K562 (cell line): ENCODE results near the gene TSHR.

Source experiments
- NFIC ChIP-seq: fragments of 450-650 bp; IDR thresholded peaks from 2 replicates; pipeline ENCODE4 v1.6.1; 2017; ENCODE audit warnings: mild to moderate bottlenecking, inconsistent platforms
- TAF1 ChIP-seq: IDR thresholded peaks from 2 replicates; pipeline ENCODE4 v1.6.1; 2011; ENCODE audit warnings: mild to moderate bottlenecking, low read length, moderate library complexity; ENCODE audit not compliant: insufficient read depth, control insufficient read depth, severe bottlenecking; ENCODE audit errors: extremely low read depth

- TF ChIP-seq TAF1 (no peak), NFIC (no peak)
Measured at GRCh38 chr14:81165188-81165587, 209.8 kb downstream of the TSHR start.
